Gastrocnemius medialis (tissue), 4 donors: ENCODE data around the gene RNF151. TPM values are rescaled to one million over a fixed set of nuclear protein-coding genes. Genes with fewer than 3 reads are reported as not detected.

Source experiments
- ATAC-seq, 2 donors: fragments of 150-250 bp; one replicate each; pipeline ENCODE4 v1.9.1; 2016
- DNase-seq, 2 donors: peaks; one replicate each; pipeline ENCODE4 v3.0.0-alpha.2; 2019
- H3K27ac ChIP-seq, 4 donors: fragments of 200-600 bp; sonication (generic); 1 replicate in 1 of 4; 2 replicates in 3 of 4; pipeline ENCODE4 v1.5.1; 2016 to 2018; ENCODE audit warnings: mild to moderate bottlenecking in 2 of 4, moderate library complexity in 1 of 4
- H3K27me3 ChIP-seq, 3 donors: fragments of 200-600 bp; sonication (generic) in 2 of 3; 1 replicate in 1 of 3; 2 replicates in 2 of 3; pipeline versions ENCODE4 v1.5.1 to v1.6.0; 2016 to 2019; ENCODE audit warnings: mild to moderate bottlenecking in 1 of 3, moderate library complexity in 1 of 3
- H3K36me3 ChIP-seq, 2 donors: fragments of 200-600 bp; sonication (generic) in 1 of 2; one replicate each; pipeline ENCODE4 v1.5.1; 2017 to 2018
- H3K4me1 ChIP-seq, 2 donors: fragments of 200-600 bp; sonication (generic) in 1 of 2; one replicate each; pipeline ENCODE4 v1.5.1; 2016 to 2017; ENCODE audit warnings: mild to moderate bottlenecking in 2 of 2
- H3K4me3 ChIP-seq, 4 donors: fragments of 200-600 bp; sonication (generic) in 3 of 4; 1 replicate in 1 of 4; 2 replicates in 3 of 4; pipeline ENCODE4 v1.5.1; 2016 to 2019; ENCODE audit warnings: mild to moderate bottlenecking in 2 of 4
- H3K9me3 ChIP-seq, 3 donors: fragments of 200-600 bp; sonication (generic) in 2 of 3; 1 replicate in 1 of 3; 2 replicates in 2 of 3; pipeline ENCODE4 v1.5.1; 2016 to 2019
- CTCF ChIP-seq, 5 experiments: fragments of 450-650 bp in 3 of 5; fragments of 200-600 bp in 2 of 5; sonication (generic) in 2 of 5; IDR thresholded peaks in 4 of 5; conservative IDR thresholded peaks in 1 of 5; 1 replicate in 4 of 5; 2 replicates in 1 of 5; pipeline ENCODE4 v1.5.1; 2016 to 2019; ENCODE audit warnings: antibody characterized with exemption in 5 of 5, mild to moderate bottlenecking in 3 of 5, moderate library complexity in 3 of 5
- POLR2A ChIP-seq, 2 donors: fragments of 450-650 bp; IDR thresholded peaks; one replicate each; pipeline ENCODE4 v1.6.1; 2017; ENCODE audit warnings: antibody characterized with exemption in 2 of 2, mild to moderate bottlenecking in 2 of 2, moderate library complexity in 2 of 2
- in situ Hi-C, 4 donors: fragments of 200-750 bp; cut with MboI; loops; one replicate each; pipeline versions ENCODE4 v1.15.0 to v1.8.0; 2017; ENCODE audit warnings: low sequenced_read_pairs in 4 of 4
- intact Hi-C: fragments of 100-400 bp; cut with DNase I; formaldehyde crosslinking; loops from one replicate; pipeline ENCODE4 v1.15.1; 2023; ENCODE audit warnings: low total_unique reads
- total RNA-seq, 4 donors: library from RNA; depleted of rRNA; stranded (reverse); fragments of >200 nt; gene quantifications; one replicate each; pipeline versions ENCODE4 v1.1.0 to v1.2.3, GENCODE V29; 2016

The RNF151 gene
- total RNA-seq, 4 donors from 2014 or later = not detected

- H3K4me1 ChIP-seq = peaks cover 7 to 11% of the 10 kb centered on the region in 2 donors
- ATAC-seq (no peak), DNase-seq (no peak)
- no peaks in the 10 kb centered on the region for H3K27me3 ChIP-seq
- peaks cover 0 to 48% of the 10 kb centered on the region in 2 donors for H3K36me3 ChIP-seq
- in situ Hi-C loops (no loop called here), intact Hi-C loops (no loop called here)
- TF ChIP-seq CTCF (IDR thresholded peaks at IDR 0.05 in 4 of 5, conservative IDR thresholded peaks at IDR 0.05 in 1 of 5) (no peak), POLR2A (IDR thresholded peaks at IDR 0.05) (no peak)
- H3K27ac ChIP-seq = no peak overlapping the region
- H3K4me3 ChIP-seq = no peak overlapping the region
- no peaks in the 10 kb centered on the region for H3K9me3 ChIP-seq
These were observed 11.9 kb downstream of the RNF151 start for GRCh38 chr16:1978476-1979120.

GRCh38 chr16:1979271-1980029 is 12.8 kb downstream of the RNF151 start:
- no peaks in the 10 kb centered on the region for H3K27me3 ChIP-seq
- no peak for ATAC-seq
- no peak overlapping the region for H3K4me3 ChIP-seq
- in situ Hi-C loops = no loop called here
- H3K9me3 ChIP-seq = no peaks in the 10 kb centered on the region
- TF ChIP-seq CTCF (IDR thresholded peaks at IDR 0.05 in 4 of 5, conservative IDR thresholded peaks at IDR 0.05 in 1 of 5) (no peak), POLR2A (IDR thresholded peaks at IDR 0.05) (no peak)
- peaks cover 0 to 44% of the 10 kb centered on the region in 2 donors for H3K36me3 ChIP-seq
- DNase-seq = no peak
- peaks cover 7 to 13% of the 10 kb centered on the region in 2 donors for H3K4me1 ChIP-seq
- intact Hi-C loops = loop anchor here (10.0 kb wide), 1 partner anchor 365 kb away; the partner anchor contains the start of genes CRAMP1 and IFT140
- no peak overlapping the region for H3K27ac ChIP-seq

GRCh38 chr16:1980030-1980769 is 13.5 kb downstream of the RNF151 start:
- DNase-seq = peak in 1 of 2 donors; percentile 64

GRCh38 chr16:1980770-1981087 is 14.1 kb downstream of the RNF151 start:
- Histone ChIP-seq H3K9me3 (no peaks in the 10 kb centered on the region), H3K4me3 (no peak overlapping the region), H3K27ac (no peak overlapping the region), H3K36me3 (peaks cover 0 to 36% of the 10 kb centered on the region in 2 donors), H3K27me3 (no peaks in the 10 kb centered on the region), H3K4me1 (peaks cover 16 to 25% of the 10 kb centered on the region in 2 donors)
- intact Hi-C loops = loop anchor here (10.0 kb wide), 1 partner anchor 366 kb away; the partner anchor contains the start of genes CRAMP1 and IFT140
- no peak for ATAC-seq
- TF ChIP-seq POLR2A (IDR thresholded peaks at IDR 0.05) (no peak), CTCF (IDR thresholded peaks at IDR 0.05 in 4 of 5, conservative IDR thresholded peaks at IDR 0.05 in 1 of 5) (no peak)
- in situ Hi-C loops = no loop called here
- DNase-seq = no peak

More at GRCh38 chr16:1980030-1980769, 13.5 kb downstream of the RNF151 start:
- no peak for TF ChIP-seq POLR2A (IDR thresholded peaks at IDR 0.05)
- TF ChIP-seq CTCF (IDR thresholded peaks at IDR 0.05 in 4 of 5, conservative IDR thresholded peaks at IDR 0.05 in 1 of 5) = no peak
- no peak for ATAC-seq
- no peaks in the 10 kb centered on the region for H3K9me3 ChIP-seq
- no peak overlapping the region for H3K27ac ChIP-seq
- intact Hi-C loops = loop anchor here (10.0 kb wide), 1 partner anchor 365 kb away; the partner anchor contains the start of genes CRAMP1 and IFT140
- no peak overlapping the region for H3K4me3 ChIP-seq
- H3K36me3 ChIP-seq = peaks cover 0 to 37% of the 10 kb centered on the region in 2 donors
- H3K4me1 ChIP-seq = peaks cover 13 to 21% of the 10 kb centered on the region in 2 donors
- no peaks in the 10 kb centered on the region for H3K27me3 ChIP-seq
- in situ Hi-C loops = no loop called here
